SJCRH30 (cell line): ENCODE data around the gene TCEANC2. TPM values are rescaled to one million over a fixed set of nuclear protein-coding genes. Genes with fewer than 3 reads are reported as not detected.
A peak's percentile ranks its signal among the peaks of the same experiment; 100 is the strongest.
"Not testable (repeated sequence)": the region's sequence is repeated elsewhere in the genome, so short reads cannot be mapped to it uniquely, and the experiment has no call there.

ENCODE experiments used
- DNase-seq, 2 experiments: peaks; one replicate each; pipeline ENCODE4 v3.0.0-alpha.2; 2015 to 2020
- H3K27ac ChIP-seq: fragments of 250-450 bp; sonication (Bioruptor Pico); 2 replicates; pipeline ENCODE4 v1.5.1; 2020; ENCODE audit warnings: mild to moderate bottlenecking, moderate library complexity
- H3K27me3 ChIP-seq: fragments of 250-450 bp; sonication (Bioruptor Pico); 2 replicates; pipeline ENCODE4 v1.5.1; 2020; ENCODE audit warnings: mild to moderate bottlenecking, moderate library complexity
- H3K36me3 ChIP-seq: fragments of 250-450 bp; sonication (Bioruptor Pico); 2 replicates; pipeline ENCODE4 v1.5.1; 2020; ENCODE audit warnings: mild to moderate bottlenecking, moderate library complexity
- H3K4me1 ChIP-seq: fragments of 250-450 bp; sonication (Bioruptor Pico); 2 replicates; pipeline ENCODE4 v1.5.1; 2020; ENCODE audit warnings: mild to moderate bottlenecking, moderate library complexity
- H3K4me3 ChIP-seq: fragments of 250-450 bp; sonication (Bioruptor Pico); 2 replicates; pipeline ENCODE4 v1.5.1; 2020; ENCODE audit warnings: mild to moderate bottlenecking, moderate library complexity
- H3K9me3 ChIP-seq: fragments of 250-450 bp; sonication (Bioruptor Pico); replicated peaks from 2 replicates; pipeline ENCODE4 v1.5.1; 2020; ENCODE audit warnings: mild to moderate bottlenecking, moderate library complexity
- total RNA-seq: library from RNA; depleted of rRNA; stranded (reverse); fragments of >200 nt; shearing (Covaris generic); gene quantifications from 2 replicates; pipeline ENCODE4 v1.2.3, GENCODE V29; 2014

TCEANC2 gene
- total RNA-seq, 1 experiment from 2014 or later, result 6.3 TPM

GRCh38 chr1:54016343-54017282 lies 36.8 kb upstream of the TCEANC2 start:
- peak in 1 of 2 experiments; percentile 16 for DNase-seq
- no peaks in the 10 kb centered on the region for H3K9me3 ChIP-seq
- no peaks in the 10 kb centered on the region for H3K4me1 ChIP-seq
- H3K27me3 ChIP-seq, result no peaks in the 10 kb centered on the region
- no peak overlapping the region for H3K27ac ChIP-seq
- H3K36me3 ChIP-seq, result no peaks in the 10 kb centered on the region
- H3K4me3 ChIP-seq, result no peak overlapping the region

- Histone ChIP-seq H3K27ac (no peak within 1 kb of the TSS), H3K4me1 (no peaks in the 10 kb centered on the region), H3K27me3 (no peaks in the 10 kb centered on the region), H3K4me3 (no peak within 1 kb of the TSS), H3K36me3 (no peaks in the 10 kb centered on the region), H3K9me3 (no peaks in the 10 kb centered on the region)
- DNase-seq, result no peak
Measured at GRCh38 chr1:54017979-54018378, 35.4 kb upstream of the TCEANC2 start, which contains the start of gene LDLRAD1. Gene LDLRAD1, minus strand, starts transcription at chr1:54018186. Its CDS starts 74 bp downstream, at chr1:54018112.

- Histone ChIP-seq H3K9me3 (no peaks in the 10 kb centered on the region), H3K4me1 (no peaks in the 10 kb centered on the region), H3K4me3 (no peak overlapping the region), H3K27me3 (no peaks in the 10 kb centered on the region), H3K36me3 (no peaks in the 10 kb centered on the region), H3K27ac (no peak overlapping the region)
- DNase-seq, result no peak
Measured at GRCh38 chr1:54018635-54019034, 34.8 kb upstream of the TCEANC2 start.

- not testable (repeated sequence) for H3K36me3 ChIP-seq, H3K4me3 ChIP-seq, H3K27me3 ChIP-seq, H3K27ac ChIP-seq, H3K9me3 ChIP-seq, H3K4me1 ChIP-seq
- DNase-seq, result peak in 1 of 2 experiments; percentile 19
Measured at GRCh38 chr1:54019562-54020176, 33.7 kb upstream of the TCEANC2 start.

GRCh38 chr1:54024358-54024757 lies 29.1 kb upstream of the TCEANC2 start:
- no peak for DNase-seq
- Histone ChIP-seq H3K27me3 (no peaks in the 10 kb centered on the region), H3K4me1 (no peaks in the 10 kb centered on the region), H3K9me3 (no peaks in the 10 kb centered on the region), H3K27ac (no peak overlapping the region), H3K36me3 (no peaks in the 10 kb centered on the region), H3K4me3 (no peak overlapping the region)

- not testable (repeated sequence) for H3K36me3 ChIP-seq, H3K9me3 ChIP-seq, DNase-seq, H3K4me1 ChIP-seq, H3K27me3 ChIP-seq, H3K4me3 ChIP-seq, H3K27ac ChIP-seq
Measured at GRCh38 chr1:54024811-54025210, 28.6 kb upstream of the TCEANC2 start.

GRCh38 chr1:54027848-54028247 lies 25.6 kb upstream of the TCEANC2 start:
- Histone ChIP-seq H3K27ac (no peak overlapping the region), H3K4me1 (no peaks in the 10 kb centered on the region), H3K27me3 (no peaks in the 10 kb centered on the region), H3K9me3 (no peaks in the 10 kb centered on the region), H3K36me3 (peaks cover 19% of the 10 kb centered on the region), H3K4me3 (no peak overlapping the region)
- no peak for DNase-seq

GRCh38 chr1:54028306-54029251 lies 24.8 kb upstream of the TCEANC2 start:
- no peaks in the 10 kb centered on the region for H3K9me3 ChIP-seq
- H3K4me3 ChIP-seq, result no peak overlapping the region
- H3K27me3 ChIP-seq, result no peaks in the 10 kb centered on the region
- no peak for DNase-seq
- no peak overlapping the region for H3K27ac ChIP-seq
- H3K36me3 ChIP-seq, result peaks cover 20% of the 10 kb centered on the region
- no peaks in the 10 kb centered on the region for H3K4me1 ChIP-seq

GRCh38 chr1:54037476-54037875 lies 15.9 kb upstream of the TCEANC2 start:
- no peaks in the 10 kb centered on the region for H3K27me3 ChIP-seq
- H3K4me1 ChIP-seq, result no peaks in the 10 kb centered on the region
- H3K27ac ChIP-seq, result no peak overlapping the region
- no peak for DNase-seq
- H3K36me3 ChIP-seq, result peaks cover 53% of the 10 kb centered on the region
- no peaks in the 10 kb centered on the region for H3K9me3 ChIP-seq
- no peak overlapping the region for H3K4me3 ChIP-seq

GRCh38 chr1:54041806-54042205 lies 11.6 kb upstream of the TCEANC2 start:
- no peaks in the 10 kb centered on the region for H3K27me3 ChIP-seq
- H3K4me3 ChIP-seq, result no peak overlapping the region
- no peaks in the 10 kb centered on the region for H3K9me3 ChIP-seq
- DNase-seq, result no peak
- H3K36me3 ChIP-seq, result peaks cover 53% of the 10 kb centered on the region
- no peak overlapping the region for H3K27ac ChIP-seq
- H3K4me1 ChIP-seq, result no peaks in the 10 kb centered on the region; the same call in 1 of the 2 replicates

GRCh38 chr1:54045496-54045895 lies 7.9 kb upstream of the TCEANC2 start:
- no peak overlapping the region for H3K27ac ChIP-seq
- no peaks in the 10 kb centered on the region for H3K27me3 ChIP-seq
- DNase-seq, result no peak
- H3K4me1 ChIP-seq, result peaks cover 3% of the 10 kb centered on the region; the same call in 1 of the 2 replicates
- no peaks in the 10 kb centered on the region for H3K9me3 ChIP-seq
- no peak overlapping the region for H3K4me3 ChIP-seq
- H3K36me3 ChIP-seq, result peaks cover 40% of the 10 kb centered on the region

- Histone ChIP-seq H3K36me3 (peaks cover 28% of the 10 kb centered on the region), H3K27ac (no peak overlapping the region), H3K9me3 (no peaks in the 10 kb centered on the region), H3K4me3 (no peak overlapping the region), H3K4me1 (peaks cover 7% of the 10 kb centered on the region; the same call in 1 of the 2 replicates), H3K27me3 (no peaks in the 10 kb centered on the region)
- no peak for DNase-seq
Measured at GRCh38 chr1:54046671-54047383, 6.6 kb upstream of the TCEANC2 start.

- no peak for DNase-seq
Measured at GRCh38 chr1:54047384-54048305, 5.8 kb upstream of the TCEANC2 start.

More at GRCh38 chr1:54047384-54048305, 5.8 kb upstream of the TCEANC2 start:
- Histone ChIP-seq H3K27ac (no peak overlapping the region), H3K9me3 (no peaks in the 10 kb centered on the region), H3K36me3 (peaks cover 24% of the 10 kb centered on the region), H3K4me1 (peaks cover 7% of the 10 kb centered on the region; the same call in 1 of the 2 replicates), H3K27me3 (no peaks in the 10 kb centered on the region), H3K4me3 (no peak overlapping the region)
